Left kidney (tissue), 2 donors: ENCODE data around the gene TMEM156. TPM values are rescaled to one million over a fixed set of nuclear protein-coding genes. Genes with fewer than 3 reads are reported as not detected.
"Not testable (repeated sequence)": the region's sequence is repeated elsewhere in the genome, so short reads cannot be mapped to it uniquely, and the experiment has no call there.

Experiments
- DNase-seq: peaks from one replicate; pipeline ENCODE4 v3.0.0-alpha.2; 2013
- polyA plus RNA-seq: library from polyadenylated mRNA; unstranded; fragments of 120-200 nt; gene quantifications from one replicate; pipeline ENCODE4 v1.2.1, GENCODE V29; 2013; ENCODE audit not compliant: insufficient read length

The TMEM156 gene
- polyA plus RNA-seq, 1 donor = 3.0 TPM

GRCh38 chr4:38957893-38958292 lies 74.3 kb downstream of the TMEM156 start:
- DNase-seq = no peak

- no peak for DNase-seq
These were observed 74.9 kb downstream of the TMEM156 start for GRCh38 chr4:38957261-38957815.

GRCh38 chr4:38955957-38956356 lies 76.3 kb downstream of the TMEM156 start:
- no peak for DNase-seq

- no peak for DNase-seq
These were observed 77.5 kb downstream of the TMEM156 start for GRCh38 chr4:38954727-38955126.

GRCh38 chr4:38952017-38952416 lies 80.2 kb downstream of the TMEM156 start:
- no peak for DNase-seq

- no peak for DNase-seq
These were observed 80.6 kb downstream of the TMEM156 start for GRCh38 chr4:38951598-38951997.

GRCh38 chr4:38950734-38951133 lies 81.5 kb downstream of the TMEM156 start:
- DNase-seq = no peak

GRCh38 chr4:38950159-38950558 lies 82.0 kb downstream of the TMEM156 start:
- DNase-seq = no peak

- no peak for DNase-seq
These were observed 82.7 kb downstream of the TMEM156 start for GRCh38 chr4:38949411-38950051.

- no peak for DNase-seq
These were observed 83.7 kb downstream of the TMEM156 start for GRCh38 chr4:38948551-38948950.

- no peak for DNase-seq
These were observed 85.3 kb downstream of the TMEM156 start for GRCh38 chr4:38946919-38947318.

- no peak for DNase-seq
These were observed 87.8 kb downstream of the TMEM156 start for GRCh38 chr4:38944440-38944839.

- peak; percentile 65 for DNase-seq
These were observed 88.9 kb downstream of the TMEM156 start for GRCh38 chr4:38943343-38943742.

GRCh38 chr4:38941906-38942305 lies 90.3 kb downstream of the TMEM156 start:
- not testable (repeated sequence) for DNase-seq

GRCh38 chr4:38940476-38940875 lies 91.7 kb downstream of the TMEM156 start:
- DNase-seq = no peak

GRCh38 chr4:38939165-38939564 lies 93.0 kb downstream of the TMEM156 start:
- no peak for DNase-seq

- DNase-seq = no peak
These were observed 96.7 kb downstream of the TMEM156 start for GRCh38 chr4:38935391-38936073.

- no peak for DNase-seq
These were observed 101.1 kb downstream of the TMEM156 start for GRCh38 chr4:38931125-38931524.

GRCh38 chr4:38930707-38931106 lies 101.5 kb downstream of the TMEM156 start:
- DNase-seq = no peak

- DNase-seq = no peak
These were observed 102.0 kb downstream of the TMEM156 start for GRCh38 chr4:38930204-38930603.

- DNase-seq = no peak
These were observed 103.2 kb downstream of the TMEM156 start for GRCh38 chr4:38928974-38929373.

- no peak for DNase-seq
These were observed 103.6 kb downstream of the TMEM156 start for GRCh38 chr4:38928568-38928967.

GRCh38 chr4:38926896-38927295 lies 105.3 kb downstream of the TMEM156 start:
- no peak for DNase-seq
